NT2/D1 (cell line): ENCODE data around the gene TEP1.

ENCODE experiments used
- SUZ12 ChIP-seq: IDR thresholded peaks from 2 replicates; pipeline ENCODE4 v1.6.1; 2011; ENCODE audit not compliant: insufficient read length, insufficient read depth; ENCODE audit errors: extremely low read depth
- YY1 ChIP-seq: IDR thresholded peaks from 2 replicates; pipeline ENCODE4 v1.6.1; 2011; ENCODE audit not compliant: insufficient read length, insufficient read depth
- ZNF274 ChIP-seq: IDR thresholded peaks from 2 replicates; pipeline ENCODE4 v1.6.1; 2011; ENCODE audit warnings: mild to moderate bottlenecking, low read depth, low read length

- TF ChIP-seq ZNF274 (no peak), SUZ12 (no peak), YY1 (no peak)
Observed at GRCh38 chr14:20415782-20416206, 2.5 kb upstream of the TEP1 start.
